Measurements from ENCODE around the gene GZF1.

GZF1 gene

DNA sequence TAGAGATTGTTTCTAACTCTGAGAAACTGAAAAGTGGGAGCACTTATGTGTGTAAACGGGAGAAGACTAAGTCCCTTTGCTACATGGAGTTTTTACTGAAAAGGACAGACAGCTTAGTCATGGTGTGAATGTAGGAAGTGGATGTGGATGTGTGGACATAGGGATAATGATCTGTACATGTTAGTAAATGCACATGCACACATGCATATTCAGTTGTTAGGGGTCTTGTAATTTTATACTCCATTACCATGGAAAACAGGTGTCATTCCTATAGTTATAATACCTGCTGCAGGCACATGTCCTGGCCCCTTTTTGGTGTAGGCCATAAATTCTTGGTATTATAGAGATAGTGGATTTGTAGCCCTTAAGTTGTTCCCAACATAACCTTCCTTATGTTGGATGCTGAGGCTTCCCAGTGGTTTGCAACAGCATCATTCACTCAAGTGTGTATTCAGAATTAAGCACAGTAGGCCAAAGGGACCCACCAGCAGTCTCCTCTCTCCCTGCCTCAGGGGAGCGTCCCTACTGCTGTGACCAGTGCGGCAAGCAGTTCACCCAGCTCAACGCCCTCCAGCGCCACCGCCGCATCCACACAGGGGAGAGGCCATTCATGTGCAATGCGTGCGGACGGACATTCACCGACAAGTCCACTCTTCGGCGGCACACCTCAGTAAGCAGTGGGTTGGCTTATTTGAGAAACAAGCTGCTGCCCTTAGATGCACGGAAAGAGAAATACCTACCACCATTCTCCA lies 7.3 kb downstream of the GZF1 start:
- no peak for DNase-seq (ENCODE audit: low spot score)

DNA sequence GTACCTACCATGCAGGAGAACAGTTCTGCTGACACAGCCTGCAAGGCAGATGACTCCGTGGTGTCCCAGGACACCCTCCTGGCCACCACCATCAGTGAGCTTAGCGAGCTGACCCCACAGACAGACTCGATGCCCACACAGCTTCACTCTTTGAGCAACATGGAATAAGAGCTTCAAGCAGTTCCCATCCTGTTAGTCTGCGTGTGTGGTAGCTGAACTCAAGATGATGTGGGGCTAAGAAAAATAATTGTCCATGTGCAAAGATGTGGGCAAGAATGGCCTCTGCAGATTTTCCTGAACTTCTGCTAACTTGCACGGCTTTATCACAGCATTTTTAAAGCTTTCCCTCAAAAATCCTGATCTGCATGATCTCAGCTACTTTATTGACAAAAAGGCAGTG lies 8.3 kb downstream of the GZF1 start:
- no peak for DNase-seq (ENCODE audit: low spot score)

DNA sequence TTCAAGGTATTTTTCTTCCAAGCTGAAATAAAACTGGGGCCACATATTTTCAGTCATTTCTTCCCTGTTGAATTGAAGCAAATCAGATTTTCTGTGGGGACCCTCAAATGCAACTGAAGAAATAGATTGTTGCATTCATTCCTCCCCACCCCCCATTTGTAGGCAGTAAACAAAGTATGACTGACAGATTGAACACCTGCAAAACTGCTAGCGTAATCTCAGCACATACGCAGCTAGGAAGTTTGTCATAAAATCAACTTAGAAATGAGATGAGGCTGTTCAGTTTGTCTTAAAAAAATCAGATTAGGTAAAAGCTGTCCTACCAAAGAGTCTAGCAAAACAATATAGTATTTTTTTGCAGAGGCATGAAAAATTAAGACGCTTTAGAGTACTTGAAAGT lies 8.9 kb downstream of the GZF1 start:
- DNase-seq (ENCODE audit: low spot score), result no peak

DNA sequence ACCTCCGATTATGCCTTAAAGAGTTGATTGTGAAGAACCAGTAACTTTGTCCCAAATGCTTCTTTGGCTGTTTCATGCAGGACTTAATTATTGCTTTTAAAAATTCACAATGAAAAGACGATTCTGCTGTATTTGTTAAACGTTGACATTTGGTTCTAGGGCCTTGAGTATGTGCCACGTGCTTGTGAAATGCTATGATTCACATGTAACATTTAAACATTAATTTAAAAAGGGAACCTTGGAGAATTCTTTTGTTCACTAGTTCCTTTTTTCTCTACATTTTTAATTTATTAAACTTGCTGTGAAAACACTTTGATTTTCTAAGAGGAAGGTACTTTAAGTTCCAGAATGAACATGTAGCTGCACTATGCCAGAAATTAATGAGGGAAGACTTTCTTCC lies 9.5 kb downstream of the GZF1 start:
- DNase-seq (ENCODE audit: low spot score), result no peak

DNA sequence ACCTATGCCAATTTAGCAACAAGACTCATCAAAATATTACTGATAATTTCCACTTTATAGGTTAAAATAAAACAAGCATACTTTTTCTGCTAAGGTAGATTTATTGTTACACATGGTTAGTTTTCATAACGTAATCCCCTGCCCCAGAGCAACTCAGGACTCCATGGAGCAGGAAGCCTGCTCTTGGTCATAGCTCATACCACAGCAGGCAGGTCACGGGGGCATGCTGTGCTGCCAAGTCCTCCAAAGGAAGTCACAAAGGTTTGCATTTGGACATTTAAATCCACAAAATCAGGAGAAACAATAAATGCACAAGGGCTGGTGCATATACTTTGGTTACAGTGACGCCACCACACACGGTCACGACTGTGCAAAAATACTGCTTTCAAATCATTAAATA lies 12.5 kb downstream of the GZF1 start:
- DNase-seq (ENCODE audit: low spot score), result no peak

DNA sequence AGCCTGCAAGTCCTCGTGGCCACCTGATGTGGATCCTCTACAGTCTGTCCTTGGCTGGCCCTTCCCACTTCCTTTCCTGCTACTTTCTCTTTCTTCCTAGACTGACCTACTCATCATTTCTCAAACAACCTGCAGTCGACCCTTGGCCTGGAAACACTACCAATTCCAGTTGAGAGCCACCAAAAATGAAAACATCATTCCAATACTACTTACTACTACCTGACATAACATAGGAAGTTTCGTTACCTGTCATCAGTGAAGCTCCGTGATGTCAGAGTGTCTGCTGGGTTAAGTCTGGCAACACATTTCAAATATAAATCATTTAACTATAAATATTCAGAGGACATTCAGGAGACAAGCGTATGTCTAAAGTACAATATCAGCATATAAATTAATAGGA lies 13.8 kb downstream of the GZF1 start:
- no peak for DNase-seq (ENCODE audit: low spot score)

DNA sequence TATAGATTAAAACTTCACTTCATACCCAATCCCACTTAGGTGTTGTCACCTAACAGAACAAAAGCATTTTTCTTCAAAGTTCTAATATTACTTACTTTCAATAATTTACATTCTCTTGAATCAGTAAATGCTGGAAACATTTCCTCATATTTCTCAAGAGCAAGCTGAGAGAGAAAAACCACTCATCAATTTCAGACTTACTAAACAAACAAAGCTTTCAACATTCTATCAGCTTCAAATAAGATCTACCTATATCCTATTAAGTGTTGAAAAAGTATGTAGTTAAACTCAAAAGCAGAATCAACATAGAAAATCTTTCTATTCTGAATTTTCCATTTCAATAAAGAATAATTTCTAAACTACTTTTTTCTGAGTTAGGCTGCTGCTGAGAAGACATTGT lies 17.8 kb downstream of the GZF1 start:
- no peak for DNase-seq (ENCODE audit: low spot score)

DNA sequence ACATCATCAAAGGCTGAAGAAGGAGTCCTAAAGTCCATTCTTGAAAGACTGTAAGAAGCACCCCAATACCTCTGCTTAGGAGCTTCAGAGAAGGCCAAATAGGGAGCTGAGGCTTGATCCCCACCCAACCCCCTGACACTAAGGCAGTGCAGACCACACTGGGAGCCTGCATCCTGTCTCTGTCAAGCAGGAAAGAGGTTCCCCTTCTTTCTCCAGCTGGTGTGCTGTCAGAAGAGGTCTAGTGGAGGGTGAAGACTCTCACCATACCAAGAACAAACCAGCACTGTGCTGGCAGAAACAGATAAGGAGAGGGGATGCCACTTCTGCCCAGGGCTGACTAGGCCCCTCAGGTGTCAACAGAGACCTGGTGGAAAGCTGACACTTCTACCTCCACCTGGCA lies 19.9 kb downstream of the GZF1 start:
- no peak for DNase-seq (ENCODE audit: low spot score)

DNA sequence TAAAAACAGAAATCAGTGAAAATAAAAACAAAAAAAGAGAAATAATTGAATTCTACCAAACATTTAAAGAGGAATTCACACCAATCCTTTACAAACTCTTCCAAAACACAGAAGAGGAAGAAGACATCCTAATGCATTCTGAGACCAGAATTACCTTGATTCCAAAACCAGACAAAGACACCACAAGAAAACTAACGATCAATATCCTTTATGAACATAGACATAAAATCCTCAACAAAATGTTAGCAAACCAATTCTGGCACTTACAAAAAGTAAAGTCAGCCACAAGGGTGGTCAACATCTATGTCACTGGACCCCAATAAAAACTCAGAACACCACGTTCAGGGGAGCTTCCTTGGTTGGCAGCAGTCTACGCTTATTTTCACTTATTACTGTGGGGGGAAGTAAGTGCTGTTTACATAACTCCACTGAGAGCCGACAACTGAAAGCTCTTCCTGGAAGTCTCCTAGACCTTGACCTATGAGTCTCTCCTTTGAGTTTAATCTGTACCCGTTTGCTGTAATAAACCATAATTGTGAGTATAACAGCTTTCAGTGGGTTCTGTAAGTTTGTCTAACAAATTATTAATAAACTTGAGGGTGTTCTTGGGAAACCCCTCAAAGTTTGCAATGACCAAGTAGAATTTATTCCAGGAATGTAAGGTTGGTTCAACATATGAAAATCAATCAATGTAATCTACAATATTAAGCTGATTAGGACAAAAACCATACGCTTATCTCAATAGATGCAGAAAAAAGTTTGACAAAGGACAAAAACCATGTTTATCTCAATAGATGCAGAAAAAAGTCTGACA lies 24.5 kb downstream of the GZF1 start:
- no peak for DNase-seq (ENCODE audit: low spot score)

DNA sequence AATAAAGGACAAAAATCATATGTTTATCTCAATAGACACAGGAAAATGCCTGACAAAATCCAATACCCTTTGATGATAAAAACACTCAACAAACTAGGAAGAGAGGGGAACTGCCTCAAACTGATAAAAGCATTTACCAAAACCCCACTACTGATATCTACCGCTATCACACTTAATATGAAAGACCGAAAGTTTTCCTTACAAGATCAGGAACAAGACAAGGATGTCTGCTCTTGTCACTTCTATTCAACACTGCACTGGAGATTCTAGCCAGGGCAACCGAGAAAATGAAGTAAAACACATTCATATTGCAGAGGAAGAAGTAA lies 25.1 kb downstream of the GZF1 start:
- DNase-seq (ENCODE audit: low spot score), result no peak

DNA sequence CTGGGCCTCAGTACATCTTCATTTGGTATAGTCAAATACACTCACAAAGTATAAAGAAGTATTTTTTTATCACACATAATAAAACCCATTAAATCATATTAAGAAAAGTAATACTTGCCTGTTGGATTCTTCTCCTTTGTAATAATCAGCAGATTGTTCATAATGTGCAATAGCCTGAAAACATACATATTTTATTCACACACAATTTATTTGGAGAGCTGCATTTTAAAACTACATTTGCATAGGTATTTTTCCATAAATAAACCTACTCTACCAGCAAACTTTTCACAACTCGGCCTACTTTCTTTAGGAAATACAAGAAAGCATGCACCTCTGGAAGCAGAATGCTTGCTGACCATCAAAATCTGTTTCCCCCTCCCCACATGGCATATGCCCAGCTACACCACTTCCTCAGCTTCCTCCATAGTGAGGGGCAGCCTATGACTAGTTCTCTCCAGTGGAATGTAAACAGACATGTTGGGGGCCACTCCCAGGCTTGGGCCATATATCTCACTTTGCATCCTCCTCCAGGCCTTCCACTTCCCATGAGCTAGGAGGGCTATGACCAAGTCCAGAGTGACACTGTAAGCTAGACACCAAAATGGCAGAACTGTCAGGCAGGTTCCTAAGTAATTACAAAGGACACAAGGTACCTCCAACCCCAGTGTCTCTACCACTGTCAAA lies 28.3 kb downstream of the GZF1 start:
- DNase-seq (ENCODE audit: low spot score), result no peak

DNA sequence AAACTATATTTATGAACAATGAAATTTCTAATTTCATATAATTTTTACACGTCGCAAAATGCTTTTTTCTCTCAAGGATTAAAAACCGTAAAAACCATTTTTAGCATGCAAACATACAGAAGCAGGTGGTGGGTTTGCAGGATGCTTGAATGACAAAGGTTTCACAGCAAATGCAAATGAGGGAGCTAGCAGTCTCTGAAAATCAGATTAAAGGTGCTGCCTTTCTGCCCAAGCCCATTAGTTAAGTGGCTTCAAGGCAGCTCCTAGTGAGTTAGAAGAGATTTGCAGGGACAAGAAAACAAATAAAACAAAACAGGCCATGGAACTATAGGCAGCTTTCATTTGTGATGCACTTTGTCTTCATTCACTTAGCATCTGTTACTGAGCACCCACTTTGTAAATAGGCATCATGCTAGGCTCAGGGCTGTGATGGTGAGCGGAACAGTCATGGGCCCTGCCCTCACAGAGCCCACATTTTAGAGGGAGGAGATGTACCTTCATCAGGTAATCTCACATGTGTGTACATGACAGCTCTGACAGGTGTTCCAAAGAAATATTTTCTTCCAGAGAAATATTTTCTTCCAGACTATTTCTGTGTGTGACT lies 29.8 kb downstream of the GZF1 start:
- no peak for DNase-seq (ENCODE audit: low spot score)

DNA sequence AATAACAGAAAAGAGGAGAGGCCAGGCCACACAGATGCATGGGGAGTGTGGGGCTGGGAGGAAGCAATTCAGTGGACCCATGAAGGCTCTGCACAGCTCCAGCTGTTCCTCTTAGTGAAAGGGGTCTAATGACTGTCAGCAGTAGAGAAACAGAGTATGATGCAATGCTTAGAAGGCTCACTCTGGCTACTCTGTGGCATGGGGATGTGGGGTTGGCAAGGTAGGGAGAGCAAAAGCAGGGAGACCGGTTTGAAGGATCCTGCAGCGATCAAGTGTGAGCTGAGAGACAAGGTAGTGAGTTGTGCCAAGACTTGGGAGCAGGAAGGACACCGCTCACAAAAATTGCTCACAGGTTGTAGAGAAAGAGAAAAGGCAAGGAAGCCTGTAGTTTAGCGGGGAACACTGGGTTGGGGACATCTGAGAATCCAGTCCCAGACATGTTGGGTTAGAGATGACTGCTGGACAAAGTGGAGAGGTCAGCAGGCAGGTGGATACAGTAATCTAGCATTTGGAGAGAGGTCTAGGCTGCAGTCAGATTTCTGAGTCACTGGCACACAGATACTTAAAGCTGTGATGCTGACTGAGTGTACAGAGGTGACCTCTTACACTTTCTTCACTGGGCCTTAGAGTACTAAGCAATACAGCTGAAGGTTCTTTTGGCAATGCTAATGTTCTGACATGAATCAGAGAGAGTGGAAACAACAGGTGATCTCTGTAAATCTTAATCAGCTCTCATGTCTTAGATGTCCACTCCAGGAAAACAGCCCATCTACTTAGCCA lies 32.2 kb downstream of the GZF1 start:
- DNase-seq (ENCODE audit: low spot score), result no peak

DNA sequence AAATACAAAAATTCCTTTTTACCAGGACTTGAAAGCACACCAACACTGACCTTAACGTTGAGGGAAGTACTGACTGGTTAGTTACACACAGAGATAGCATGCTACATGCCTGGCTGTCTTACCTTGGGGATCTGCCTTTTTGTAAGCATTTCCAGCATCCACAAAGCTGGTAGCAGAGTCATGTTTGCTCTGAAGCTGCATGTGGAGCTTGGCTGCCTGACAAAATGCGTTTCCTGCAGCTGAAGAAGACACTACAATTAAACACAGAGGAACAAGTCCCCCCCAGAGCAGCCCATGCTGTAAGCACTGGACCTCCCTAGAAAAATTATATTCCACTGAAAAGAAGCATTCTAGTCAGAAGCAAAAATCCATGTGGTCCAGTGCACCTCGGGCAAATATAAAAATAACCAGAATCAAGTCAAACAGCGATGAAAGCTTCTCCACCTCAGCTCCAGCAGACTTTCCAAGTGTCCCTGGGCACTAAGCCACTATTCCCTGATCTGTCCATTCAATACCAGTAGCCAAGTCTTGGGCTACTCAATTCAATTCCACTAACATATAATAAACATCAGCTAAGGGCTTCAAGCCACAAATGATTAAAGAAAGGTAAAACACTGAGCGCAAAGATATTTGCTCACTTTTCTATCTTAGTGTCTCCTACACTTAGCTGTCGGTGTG lies 35.1 kb downstream of the GZF1 start:
- no peak for DNase-seq (ENCODE audit: low spot score)

DNA sequence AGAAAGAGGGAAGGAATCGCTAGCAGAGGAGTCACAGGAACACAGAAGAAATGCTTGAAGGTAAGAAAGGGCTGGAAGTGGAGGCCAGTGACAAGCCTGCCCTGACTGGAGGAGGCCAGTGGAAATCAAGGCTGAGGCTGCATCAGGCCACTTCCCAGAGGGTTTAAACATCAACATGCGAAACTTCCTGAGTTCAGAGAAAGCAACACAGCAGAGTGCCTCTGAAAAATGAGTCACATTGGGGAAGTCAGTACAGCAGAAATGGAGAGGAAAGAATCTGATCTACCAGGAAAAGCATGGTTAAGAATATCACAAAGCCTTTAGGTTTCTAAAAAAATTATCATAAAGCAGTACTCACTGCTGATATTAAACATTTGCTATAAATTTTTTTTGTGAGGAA lies 36.0 kb downstream of the GZF1 start:
- DNase-seq (ENCODE audit: low spot score), result no peak

DNA sequence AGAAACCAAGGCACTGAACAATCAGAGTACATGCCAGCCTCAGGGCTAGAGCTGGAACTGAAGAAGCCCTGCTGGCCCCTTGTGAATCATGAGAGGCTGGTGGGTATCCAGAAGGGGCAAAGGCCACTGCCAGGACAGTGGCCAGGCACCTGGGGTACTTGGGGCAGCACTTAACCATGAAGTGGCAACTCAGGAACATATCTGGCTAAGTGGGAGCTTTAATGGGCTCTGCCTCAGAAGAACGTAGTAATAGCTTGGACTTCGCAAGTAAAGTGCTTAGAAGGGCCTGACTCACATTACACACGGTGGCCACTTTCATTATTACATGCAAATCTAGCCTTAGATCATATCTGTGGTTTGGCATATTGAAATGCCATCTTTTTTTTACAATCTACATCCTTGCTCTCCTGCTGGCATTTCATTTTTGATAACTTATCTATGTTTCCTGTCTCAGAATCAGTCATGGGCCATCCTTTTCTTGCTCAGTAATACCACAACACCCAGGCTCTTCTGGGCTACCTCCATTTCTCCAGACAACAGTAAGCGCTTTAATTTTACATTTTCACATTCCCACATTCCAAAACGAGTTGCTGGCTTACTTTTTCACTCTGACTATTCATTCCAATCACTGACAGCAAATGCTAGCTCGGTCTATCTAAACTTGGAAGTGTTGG lies 37.7 kb downstream of the GZF1 start:
- no peak for DNase-seq (ENCODE audit: low spot score)

DNA sequence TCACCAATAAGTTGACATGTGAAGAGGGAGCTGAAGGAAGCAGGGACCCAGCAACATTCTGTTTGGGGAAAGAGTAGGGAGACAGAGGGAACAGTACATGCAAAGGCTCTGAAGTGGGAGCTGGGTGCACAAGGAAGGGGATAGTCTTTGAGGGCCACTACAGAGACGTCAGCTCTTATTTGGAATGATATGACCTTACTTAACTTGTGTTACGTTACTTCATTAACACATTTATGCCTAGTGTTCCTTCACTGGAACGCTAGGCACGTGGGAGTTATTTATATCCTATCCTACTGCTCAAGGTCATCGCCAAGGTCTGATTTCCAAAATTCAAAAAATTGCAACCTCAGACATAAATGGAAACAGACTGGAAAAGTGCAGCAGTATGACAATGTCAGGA lies 39.1 kb downstream of the GZF1 start:
- no peak for DNase-seq (ENCODE audit: low spot score)

DNA sequence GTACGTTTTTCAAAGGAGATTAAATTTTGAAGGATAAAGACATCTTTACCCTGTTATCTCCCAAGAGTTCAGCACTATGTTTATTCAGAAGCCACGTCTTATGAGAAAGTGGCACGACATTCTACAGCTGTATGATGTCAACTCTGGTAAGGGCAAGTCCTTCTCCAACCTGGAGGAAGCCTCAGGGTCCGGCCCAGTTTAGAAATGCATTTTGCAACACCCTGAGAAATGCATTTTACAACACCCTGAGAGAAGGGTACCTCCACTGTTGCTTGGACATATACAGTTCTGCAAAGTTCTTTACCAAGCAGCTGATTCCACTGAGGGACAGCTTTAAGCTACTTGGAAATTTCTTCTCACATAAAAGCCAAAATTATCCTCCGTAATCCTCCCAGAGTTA lies 41.8 kb downstream of the GZF1 start:
- DNase-seq (ENCODE audit: low spot score), result no peak

DNA sequence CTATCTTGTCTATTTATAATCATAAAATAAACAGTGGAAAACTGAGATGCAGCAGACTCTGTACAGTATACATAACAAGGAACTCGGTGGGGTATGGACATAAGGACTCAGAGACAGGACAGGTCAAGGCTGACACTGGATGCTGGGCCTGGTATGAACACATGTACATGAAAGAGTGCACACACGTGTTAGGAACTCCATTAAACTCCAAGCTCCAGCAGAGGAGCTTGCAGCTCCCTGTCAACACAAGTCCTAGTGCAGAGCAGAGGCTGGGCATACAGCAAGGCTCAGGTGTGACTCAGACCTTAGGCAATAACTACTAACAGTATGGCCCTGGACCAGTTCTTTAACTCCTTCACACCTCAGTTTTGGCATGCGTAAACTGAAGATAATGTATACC lies 42.2 kb downstream of the GZF1 start:
- no peak for DNase-seq (ENCODE audit: low spot score)

DNA sequence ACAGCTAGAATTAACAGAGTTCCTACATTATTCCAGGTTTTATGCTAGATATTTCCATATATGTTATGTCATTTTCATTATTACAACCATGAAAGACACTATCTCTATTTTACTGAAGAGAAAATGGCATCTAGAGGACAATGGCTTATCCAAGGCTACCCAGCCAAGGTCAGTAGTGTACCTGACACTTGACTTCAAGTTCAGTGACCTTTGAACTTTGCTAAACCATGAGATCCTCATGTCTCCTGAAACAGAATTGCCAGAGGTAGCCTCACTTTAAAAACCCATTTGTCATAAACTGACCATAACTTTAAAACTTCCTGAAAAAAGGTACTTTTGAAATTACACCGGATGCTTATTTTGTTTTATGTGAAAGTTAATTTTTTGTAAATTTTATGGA lies 44.9 kb downstream of the GZF1 start:
- DNase-seq (ENCODE audit: low spot score), result no peak

Measured in hematopoietic multipotent progenitor cell treated with erythropoietin and hydrocortisone succinate and interleukin-3 and kit ligand, for 17 days (in vitro differentiated cells).